WTC11 (cell line): ENCODE measurements around the gene RAX2. TPM values are rescaled to one million over a fixed set of nuclear protein-coding genes. Genes with fewer than 3 reads are reported as not detected.

Source experiments
- ATAC-seq: fragments of 200-7000 bp; cut with Tn5 transposase; 2 replicates; pipeline ENCODE4 v1.10.0; 2021; ENCODE audit warnings: mild to moderate bottlenecking, moderate library complexity
- CTCF ChIA-PET: fragments of 300-600 bp; sonication (Branson Sonifier 250); formaldehyde crosslinking; loops from one replicate; lab custom pipeline; 2021; ENCODE audit warnings: antibody characterized with exemption; lab: Charles Lee
- POLR2A ChIA-PET: fragments of 350-600 bp; sonication (Branson Sonifier 250); formaldehyde crosslinking; loops from one replicate; lab custom pipeline; 2021; ENCODE audit warnings: antibody characterized with exemption; lab: Charles Lee
- DNase-seq: peaks from one replicate; pipeline ENCODE4 v3.0.0; 2021; ENCODE audit warnings: low spot score
- H3K27ac Mint-ChIP-seq: 2 replicates; pipeline ENCODE4 v1.8.0; 2021; ENCODE audit warnings: mixed read lengths
- H3K27me3 Mint-ChIP-seq: 2 replicates; pipeline ENCODE4 v1.8.0; 2021; ENCODE audit warnings: low read depth, mild to moderate bottlenecking, moderate library complexity, mixed read lengths
- H3K36me3 Mint-ChIP-seq: 2 replicates; pipeline ENCODE4 v1.8.0; 2021; ENCODE audit warnings: mixed read lengths
- H3K4me1 Mint-ChIP-seq: 2 replicates; pipeline ENCODE4 v1.8.0; 2022; ENCODE audit warnings: mixed read lengths
- H3K4me3 Mint-ChIP-seq: 2 replicates; pipeline ENCODE4 v1.8.0; 2021; ENCODE audit warnings: mild to moderate bottlenecking, moderate library complexity, mixed read lengths
- H3K9me3 Mint-ChIP-seq: 2 replicates; pipeline ENCODE4 v1.8.0; 2021; ENCODE audit warnings: mixed read lengths
- ATF1 ChIP-seq: sonication (generic); formaldehyde crosslinking; IDR thresholded peaks from 2 replicates; pipeline ENCODE4 v1.8.1; 2023; ENCODE audit warnings: mild to moderate bottlenecking, moderate library complexity, missing genetic modification reagents
- CREM ChIP-seq: sonication (generic); formaldehyde crosslinking; IDR thresholded peaks from 2 replicates; pipeline ENCODE4 v1.8.1; 2022; ENCODE audit warnings: mild to moderate bottlenecking, missing genetic modification reagents, moderate library complexity
- E2F1 ChIP-seq: sonication (generic); formaldehyde crosslinking; IDR thresholded peaks from 2 replicates; pipeline ENCODE4 v1.8.0; 2022; ENCODE audit warnings: mild to moderate bottlenecking, missing genetic modification reagents
- E2F4 ChIP-seq: sonication (generic); formaldehyde crosslinking; IDR thresholded peaks from 2 replicates; pipeline ENCODE4 v1.8.1; 2022; ENCODE audit warnings: low read depth, mild to moderate bottlenecking, moderate library complexity, missing genetic modification reagents, borderline replicate concordance
- E2F5 ChIP-seq: sonication (generic); formaldehyde crosslinking; IDR thresholded peaks from 2 replicates; pipeline ENCODE4 v1.8.1; 2022; ENCODE audit warnings: mild to moderate bottlenecking, moderate library complexity, missing genetic modification reagents
- ETV6 ChIP-seq: sonication (generic); formaldehyde crosslinking; IDR thresholded peaks from 2 replicates; pipeline ENCODE4 v1.8.1; 2022; ENCODE audit warnings: mild to moderate bottlenecking, missing genetic modification reagents
- GRHL2 ChIP-seq: fragments of 250-450 bp; sonication (Bioruptor Pico); IDR thresholded peaks from 2 replicates; pipeline ENCODE4 v1.8.0; 2022; ENCODE audit warnings: mild to moderate bottlenecking, moderate library complexity; ENCODE audit not compliant: insufficient replicate concordance, severe bottlenecking
- HMGXB4 ChIP-seq: sonication (generic); formaldehyde crosslinking; IDR thresholded peaks from 2 replicates; pipeline ENCODE4 v1.8.1; 2023; ENCODE audit warnings: mild to moderate bottlenecking, moderate library complexity, missing genetic modification reagents
- MLX ChIP-seq: sonication (generic); formaldehyde crosslinking; IDR thresholded peaks from 2 replicates; pipeline ENCODE4 v1.8.1; 2023; ENCODE audit warnings: mild to moderate bottlenecking, missing genetic modification reagents, moderate library complexity
- MXD4 ChIP-seq: fragments of 250-450 bp; sonication (Bioruptor Pico); IDR thresholded peaks from 2 replicates; pipeline ENCODE4 v1.8.0; 2021; ENCODE audit warnings: mild to moderate bottlenecking, moderate library complexity, borderline replicate concordance
- MYBL2 ChIP-seq: sonication (generic); formaldehyde crosslinking; IDR thresholded peaks from 2 replicates; pipeline ENCODE4 v1.8.1; 2023; ENCODE audit warnings: mild to moderate bottlenecking, moderate library complexity, missing genetic modification reagents
- NFE2L1 ChIP-seq: sonication (generic); formaldehyde crosslinking; IDR thresholded peaks from 2 replicates; pipeline ENCODE4 v1.8.1; 2023; ENCODE audit warnings: missing genetic modification reagents
- NR3C1 ChIP-seq: sonication (generic); formaldehyde crosslinking; conservative IDR thresholded peaks from 2 replicates; pipeline ENCODE4 v1.8.1; 2023; ENCODE audit warnings: low read depth, mild to moderate bottlenecking, missing genetic modification reagents
- OVOL2 ChIP-seq: fragments of 250-450 bp; sonication (Bioruptor Pico); IDR thresholded peaks from 2 replicates; pipeline ENCODE4 v1.9.0; 2021; ENCODE audit warnings: mild to moderate bottlenecking, borderline replicate concordance
- USF1 ChIP-seq: sonication (generic); formaldehyde crosslinking; IDR thresholded peaks from 2 replicates; pipeline ENCODE4 v1.8.0; 2022; ENCODE audit warnings: mild to moderate bottlenecking, missing genetic modification reagents
- ZBTB21 ChIP-seq: sonication (generic); formaldehyde crosslinking; IDR thresholded peaks from 2 replicates; pipeline ENCODE4 v1.8.1; 2023; ENCODE audit warnings: mild to moderate bottlenecking, missing genetic modification reagents, borderline replicate concordance
- ZBTB43 ChIP-seq: sonication (generic); formaldehyde crosslinking; IDR thresholded peaks from 2 replicates; pipeline ENCODE4 v1.8.1; 2023; ENCODE audit warnings: mild to moderate bottlenecking, missing genetic modification reagents
- ZMAT4 ChIP-seq: fragments of 250-450 bp; sonication (Bioruptor Pico); IDR thresholded peaks from 2 replicates; pipeline ENCODE4 v1.9.0; 2021; ENCODE audit warnings: mild to moderate bottlenecking
- ZNF317 ChIP-seq: sonication (generic); formaldehyde crosslinking; IDR thresholded peaks from 2 replicates; pipeline ENCODE4 v1.8.1; 2023; ENCODE audit warnings: low read depth, mild to moderate bottlenecking, moderate library complexity, missing genetic modification reagents, borderline replicate concordance
- ZNF416 ChIP-seq: fragments of 250-450 bp; sonication (Bioruptor Pico); IDR thresholded peaks from 2 replicates; pipeline ENCODE4 v1.9.0; 2021; ENCODE audit warnings: mild to moderate bottlenecking, inconsistent platforms
- ZNF423 ChIP-seq: fragments of 250-450 bp; sonication (Bioruptor Pico); IDR thresholded peaks from 2 replicates; pipeline ENCODE4 v2.1.2; 2022; ENCODE audit warnings: mild to moderate bottlenecking, moderate library complexity
- ZSCAN18 ChIP-seq: fragments of 250-450 bp; sonication (Bioruptor Pico); IDR thresholded peaks from 2 replicates; pipeline ENCODE4 v2.1.2; 2022; ENCODE audit warnings: mild to moderate bottlenecking, moderate library complexity
- total RNA-seq: library from RNA; stranded (reverse); gene quantifications from 3 replicates; pipeline ENCODE4 v1.2.3, GENCODE V29; 2021

Gene RAX2
- total RNA-seq, 1 experiment from 2014 or later = 0.09 TPM

GRCh38 chr19:3803114-3803888 is 31.3 kb upstream of the RAX2 start (continued):
- no peak for TF ChIP-seq ZNF416 (CRISPR knock-in tag)
- no peak for TF ChIP-seq ATF1 (CRISPR knock-in tag)
- no peak for TF ChIP-seq ZNF317
- no peak for TF ChIP-seq ZMAT4
- no peak for TF ChIP-seq NR3C1 (CRISPR knock-in tag)
- TF ChIP-seq, all 79 proteins: peak for 0

GRCh38 chr19:3801412-3802096 is 29.5 kb upstream of the RAX2 start:
- Mint-ChIP-seq H3K36me3 (peaks cover 4% of the 10 kb centered on the region), H3K27ac (no peak overlapping the region), H3K4me1 (0 out of 2 replicates have a peak, but pooled peaks cover 4% of the 10 kb centered on the region), H3K4me3 (peak overlapping the region; percentile 60), H3K9me3 (peaks cover 5% of the 10 kb centered on the region), H3K27me3 (peaks cover 32% of the 10 kb centered on the region)
- ATAC-seq (peak; percentile 86), DNase-seq (peak; percentile 74)
- ChIA-PET POLR2A (no interaction called here), CTCF (no interaction called here)
- TF ChIP-seq HMGXB4 (CRISPR knock-in tag) (peak; percentile 55; the same call in 1 of the 2 replicates), E2F4 (CRISPR knock-in tag) (no peak), ZSCAN18 (CRISPR knock-in tag) (no peak), ETV6 (CRISPR knock-in tag) (0 out of 2 replicates have a peak, but pooled peaks have one; percentile 17), OVOL2 (CRISPR knock-in tag) (no peak), ZNF423 (CRISPR knock-in tag) (peak; percentile 54), USF1 (CRISPR knock-in tag) (no peak), ZBTB21 (CRISPR knock-in tag) (no peak), ZMAT4 (no peak), NFE2L1 (no peak), MXD4 (CRISPR knock-in tag) (no peak), E2F1 (CRISPR knock-in tag) (no peak), MLX (CRISPR knock-in tag) (no peak), ZNF317 (no peak), ATF1 (CRISPR knock-in tag) (0 out of 2 replicates have a peak, but pooled peaks have one; percentile 68), ZBTB43 (CRISPR knock-in tag) (no peak), MYBL2 (CRISPR knock-in tag) (no peak), CREM (no peak), GRHL2 (CRISPR knock-in tag) (no peak), E2F5 (CRISPR knock-in tag) (peak; percentile 70; the same call in 1 of the 2 replicates)
